ENCODE results near the gene ITGB4.

ITGB4 gene

GRCh38 chr17:75720656-75721462 is at the start of gene ITGB4:
TSS of gene ITGB4 (plus strand) at chr17:75721459. CDS start at chr17:75724704, 3,245 bp downstream.
- no peak for DNase-seq (ENCODE audit: low spot score)

GRCh38 chr17:75672011-75672410 is 49.2 kb upstream of the ITGB4 start:
- no peak for DNase-seq (ENCODE audit: low spot score)

DNA sequence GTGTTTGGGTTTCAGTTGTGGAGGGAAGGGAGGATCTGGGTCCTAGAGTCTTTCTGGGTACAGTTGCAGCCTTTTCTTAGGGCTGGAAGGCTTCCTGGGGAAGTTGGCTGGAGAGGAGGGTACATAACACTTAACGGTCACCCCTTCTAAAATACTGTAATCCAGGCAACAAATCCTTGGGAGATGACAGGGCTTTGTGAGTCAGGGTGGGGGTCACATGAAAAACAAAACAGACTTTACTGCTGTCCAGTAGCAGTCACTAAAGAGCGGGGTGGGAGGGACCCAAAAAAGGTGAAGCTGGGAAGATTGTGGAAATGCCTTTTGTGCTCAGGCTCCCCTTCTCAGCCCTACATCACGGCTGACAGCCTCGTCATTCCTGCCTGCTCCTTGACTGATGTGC is 47.8 kb upstream of the ITGB4 start:
- no peak for DNase-seq (ENCODE audit: low spot score)

DNA sequence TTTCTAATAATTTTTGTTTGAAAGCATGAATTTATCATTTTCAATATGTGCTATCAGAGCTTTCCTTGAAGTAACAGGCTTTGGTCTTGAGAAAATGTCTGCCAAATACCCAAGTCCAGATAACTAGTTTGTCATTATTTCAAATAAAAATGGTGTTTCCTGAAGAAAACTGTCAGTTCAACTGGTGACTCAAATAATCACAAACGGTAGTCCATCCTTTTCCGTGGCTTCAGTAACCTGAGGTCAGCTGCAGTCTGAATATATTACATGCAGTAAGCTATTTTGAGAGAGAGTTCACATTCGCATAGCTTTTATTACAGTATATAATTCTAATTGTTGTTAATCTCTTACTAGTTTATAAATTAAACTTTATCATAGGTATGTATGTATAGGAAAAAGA is 44.8 kb upstream of the ITGB4 start:
- DNase-seq (ENCODE audit: low spot score), result no peak

GRCh38 chr17:75679706-75680211 is 41.5 kb upstream of the ITGB4 start:
- DNase-seq (ENCODE audit: low spot score), result no peak

- no peak for DNase-seq (ENCODE audit: low spot score)
These were observed 40.8 kb upstream of the ITGB4 start for GRCh38 chr17:75680431-75680830.

GRCh38 chr17:75681289-75681688 is 40.0 kb upstream of the ITGB4 start:
- no peak for DNase-seq (ENCODE audit: low spot score)

GRCh38 chr17:75683583-75683982 is 37.7 kb upstream of the ITGB4 start:
- no peak for DNase-seq (ENCODE audit: low spot score)

DNA sequence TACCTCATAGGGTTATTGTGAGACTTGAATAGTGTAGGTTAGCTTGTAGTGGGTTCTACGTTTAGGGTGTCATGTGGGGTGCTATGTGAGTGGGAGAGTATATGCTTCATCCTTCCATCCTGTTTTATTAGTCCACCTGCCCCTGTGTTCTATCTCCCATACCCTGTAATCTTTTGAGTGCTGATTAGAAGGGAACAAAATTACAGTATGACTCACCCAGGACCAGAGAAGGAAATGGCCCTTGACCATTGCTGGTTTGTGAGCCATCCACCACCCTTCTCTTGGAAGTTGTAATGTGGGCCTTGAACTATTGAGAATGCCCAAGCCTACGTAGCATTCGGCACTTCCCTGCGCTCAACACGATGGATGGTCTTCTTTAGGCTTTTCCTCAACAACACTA is 37.0 kb upstream of the ITGB4 start:
- no peak for DNase-seq (ENCODE audit: low spot score)

DNA sequence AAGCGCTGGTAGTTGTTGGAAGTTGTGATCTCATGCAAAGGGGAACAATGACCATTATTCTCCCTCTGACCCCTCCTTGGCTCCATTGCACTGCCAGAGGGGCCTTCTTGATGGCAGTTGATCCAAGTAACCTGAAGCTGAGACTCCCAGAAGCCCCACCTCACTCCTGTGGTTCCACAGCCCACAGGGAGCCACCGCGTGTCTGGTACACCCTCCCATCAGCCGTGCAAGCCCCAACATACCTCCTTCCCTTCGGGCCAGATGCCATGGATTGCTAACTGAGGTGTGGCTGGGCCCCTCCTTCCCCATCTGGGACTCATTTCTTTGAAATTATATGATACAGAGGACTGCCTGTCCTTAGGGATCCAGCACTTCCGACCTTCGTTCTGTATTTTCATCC is 36.3 kb upstream of the ITGB4 start:
- no peak for DNase-seq (ENCODE audit: low spot score)

GRCh38 chr17:75685499-75685898 is 35.8 kb upstream of the ITGB4 start:
- DNase-seq (ENCODE audit: low spot score), result no peak

DNA sequence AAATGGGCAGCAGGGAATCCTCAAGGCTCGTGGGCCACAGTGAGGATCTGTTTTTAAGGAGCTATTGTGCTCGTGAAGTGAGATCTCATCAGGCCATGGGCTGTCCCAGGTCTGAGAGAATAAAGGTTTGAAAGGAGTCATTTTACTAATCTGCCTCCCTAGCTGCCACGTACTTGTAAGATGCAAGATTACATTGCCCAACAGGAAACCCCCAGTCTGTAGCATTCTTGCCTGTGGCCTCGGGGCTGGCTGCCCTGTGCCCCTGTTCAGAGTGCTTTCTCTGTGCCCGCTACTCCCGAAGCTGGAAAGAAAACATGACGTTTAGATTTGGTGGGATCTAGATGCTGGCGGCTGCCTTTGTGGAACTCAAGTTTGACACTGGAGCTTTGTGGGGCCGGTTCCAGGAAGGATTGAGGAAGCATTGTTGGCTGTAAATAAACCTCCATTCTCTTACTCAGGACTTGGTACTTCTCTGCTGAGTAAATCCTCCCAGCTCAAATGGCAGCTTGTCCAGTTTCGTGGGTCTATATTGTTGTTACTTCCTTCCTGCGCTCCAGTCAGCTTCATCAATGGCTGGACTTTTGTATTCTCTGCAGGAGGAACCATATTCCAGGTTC is 32.9 kb upstream of the ITGB4 start:
- no peak for DNase-seq (ENCODE audit: low spot score)

DNA sequence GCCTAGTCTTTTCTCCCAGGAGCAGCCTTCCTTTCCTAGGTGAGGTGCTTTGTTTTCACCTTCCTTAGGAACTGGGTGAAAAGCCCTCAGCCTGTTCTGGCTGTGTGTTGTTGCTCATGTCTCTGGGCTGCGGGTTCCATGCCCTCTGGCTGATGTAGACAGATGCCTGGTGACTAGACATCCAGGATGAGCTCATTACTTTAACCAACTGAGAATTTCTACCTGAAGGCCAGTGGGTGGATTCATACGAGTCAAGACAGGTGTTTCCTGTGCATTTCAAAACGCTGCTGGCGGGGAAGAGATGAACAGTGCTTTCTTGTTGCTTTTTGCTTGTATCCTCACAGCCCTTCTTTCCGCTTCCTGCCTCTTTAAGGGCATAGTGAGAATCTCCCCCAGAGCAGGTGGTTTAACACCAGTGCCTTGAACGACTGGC is 31.8 kb upstream of the ITGB4 start:
- no peak for DNase-seq (ENCODE audit: low spot score)

- no peak for DNase-seq (ENCODE audit: low spot score)
These were observed 29.9 kb upstream of the ITGB4 start for GRCh38 chr17:75691371-75691791.

DNA sequence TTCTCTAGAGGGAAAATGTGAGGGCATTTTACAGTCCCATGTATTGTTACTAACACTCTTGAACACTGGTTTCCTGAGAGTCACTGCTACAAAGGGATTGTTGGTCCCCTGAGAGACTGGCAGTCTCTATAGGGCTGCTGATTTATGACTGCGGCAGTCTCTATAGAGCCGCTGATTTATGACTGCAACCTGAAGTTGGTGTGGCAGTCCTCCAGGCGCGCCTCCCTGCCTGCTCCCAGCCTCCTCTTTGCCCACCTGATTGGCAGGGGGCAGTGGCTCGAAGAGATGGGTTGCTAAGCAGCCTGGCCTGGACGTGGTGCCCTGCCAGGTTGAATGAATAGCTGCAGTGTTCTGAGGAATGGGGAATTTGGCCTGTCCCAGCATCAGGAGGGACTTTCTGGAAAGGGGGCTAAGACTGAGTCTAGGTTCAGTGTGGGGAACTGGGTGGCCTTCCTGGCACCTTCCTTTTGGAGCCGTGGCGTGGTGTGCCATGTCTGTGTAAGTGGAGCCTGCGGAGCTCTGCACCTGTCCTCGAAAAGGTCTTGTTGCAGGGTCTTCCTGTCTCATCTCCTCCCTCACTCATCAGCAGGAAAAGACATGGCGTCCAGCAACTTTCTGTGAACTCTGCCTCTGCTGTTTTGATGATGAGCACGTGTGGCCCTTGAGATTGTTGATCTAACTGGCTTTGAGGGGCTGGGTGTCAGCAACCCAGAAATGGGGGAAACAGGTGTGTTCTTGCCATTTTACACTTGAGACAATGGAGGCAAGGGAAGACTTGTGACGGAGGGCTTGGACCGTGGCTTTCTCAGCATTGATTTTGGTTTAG is 29.2 kb upstream of the ITGB4 start:
- no peak for DNase-seq (ENCODE audit: low spot score)

DNA sequence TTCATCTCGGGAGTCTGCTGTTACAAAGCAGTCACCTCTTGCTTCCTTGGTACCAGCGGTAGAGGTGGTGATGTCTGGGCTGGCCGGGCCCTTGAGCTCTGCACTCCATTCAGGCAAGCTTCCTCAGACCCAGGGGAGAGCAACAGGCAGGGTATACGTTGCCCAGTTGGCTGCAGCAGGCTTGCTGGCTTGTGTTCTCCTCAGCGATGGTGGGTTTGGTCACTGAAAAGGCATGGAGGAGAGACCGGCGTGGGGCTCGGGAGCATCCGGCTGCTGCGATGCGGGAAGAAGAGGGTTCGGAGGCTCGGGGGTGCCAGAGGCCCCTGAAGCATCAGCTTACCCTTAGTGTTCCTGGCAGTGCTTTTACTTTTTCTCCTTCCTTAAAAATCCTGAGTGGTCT is 28.3 kb upstream of the ITGB4 start:
- no peak for DNase-seq (ENCODE audit: low spot score)

DNA sequence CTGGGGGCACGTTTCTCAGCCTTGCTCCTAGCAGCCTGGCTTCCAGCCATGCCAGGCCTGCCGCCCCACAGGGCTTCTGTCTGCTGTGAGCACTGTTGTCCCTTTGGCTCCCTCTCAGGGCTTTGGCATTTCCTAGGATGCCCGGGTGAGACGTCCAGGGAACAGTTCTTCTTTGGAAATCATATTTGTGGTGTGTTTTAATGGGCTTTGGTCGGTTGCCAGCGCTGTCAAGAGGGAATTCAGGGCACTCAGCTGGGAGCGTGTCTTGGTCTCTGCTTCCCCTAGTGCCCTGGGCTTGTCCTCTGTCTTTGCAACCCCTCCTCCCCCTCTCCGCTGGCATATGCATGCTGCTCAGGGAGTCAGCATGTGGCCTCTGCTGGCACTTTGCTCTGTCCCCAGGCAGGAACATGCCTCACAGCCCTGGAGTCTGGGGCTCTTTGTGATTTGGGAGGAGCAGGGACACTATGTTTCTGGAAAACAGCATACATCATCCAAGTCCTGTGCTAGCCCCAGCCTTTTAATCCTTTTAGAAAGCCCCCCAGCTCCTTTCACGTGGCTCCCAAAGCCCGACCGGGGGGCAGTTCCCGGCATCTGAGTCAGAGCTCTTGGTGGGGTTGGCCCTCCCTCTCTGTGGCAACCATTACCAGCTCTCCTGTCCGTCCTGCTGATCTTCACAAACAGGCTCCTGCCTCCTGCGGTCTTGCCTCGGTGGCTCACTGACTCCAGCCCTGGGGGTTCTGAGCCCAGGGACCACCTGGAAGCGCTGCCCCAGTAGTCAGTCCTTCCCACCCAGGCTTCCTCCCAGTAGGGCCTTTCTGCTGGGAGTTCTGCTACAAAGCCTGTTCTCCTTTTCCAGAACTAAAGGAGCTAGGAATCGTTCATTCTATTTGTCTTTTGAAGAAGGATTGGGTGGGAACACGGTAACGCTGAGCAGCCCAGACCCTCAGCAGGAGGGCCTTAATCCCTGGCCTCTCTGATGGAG is 27.5 kb upstream of the ITGB4 start:
- no peak for DNase-seq (ENCODE audit: low spot score)

DNA sequence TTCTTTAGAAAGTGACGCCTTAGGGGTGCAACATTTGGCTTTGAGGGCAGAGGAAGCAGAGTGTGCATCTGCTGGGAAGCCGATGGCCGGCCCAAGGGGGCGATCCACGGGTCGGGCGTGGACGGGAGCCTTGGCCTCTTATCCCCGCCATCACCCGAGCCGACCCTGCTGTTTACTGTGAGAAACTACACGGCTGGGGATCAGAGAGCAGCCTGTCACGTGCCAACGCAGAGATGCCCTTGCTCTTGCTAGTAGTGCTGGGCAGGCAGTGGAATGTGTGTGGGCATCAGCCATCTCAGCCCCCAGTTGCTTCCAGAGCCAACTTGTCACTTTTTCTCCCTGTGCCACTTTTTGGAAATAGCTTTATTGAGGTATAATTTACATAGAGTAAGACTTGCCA is 26.7 kb upstream of the ITGB4 start:
- no peak for DNase-seq (ENCODE audit: low spot score)

DNA sequence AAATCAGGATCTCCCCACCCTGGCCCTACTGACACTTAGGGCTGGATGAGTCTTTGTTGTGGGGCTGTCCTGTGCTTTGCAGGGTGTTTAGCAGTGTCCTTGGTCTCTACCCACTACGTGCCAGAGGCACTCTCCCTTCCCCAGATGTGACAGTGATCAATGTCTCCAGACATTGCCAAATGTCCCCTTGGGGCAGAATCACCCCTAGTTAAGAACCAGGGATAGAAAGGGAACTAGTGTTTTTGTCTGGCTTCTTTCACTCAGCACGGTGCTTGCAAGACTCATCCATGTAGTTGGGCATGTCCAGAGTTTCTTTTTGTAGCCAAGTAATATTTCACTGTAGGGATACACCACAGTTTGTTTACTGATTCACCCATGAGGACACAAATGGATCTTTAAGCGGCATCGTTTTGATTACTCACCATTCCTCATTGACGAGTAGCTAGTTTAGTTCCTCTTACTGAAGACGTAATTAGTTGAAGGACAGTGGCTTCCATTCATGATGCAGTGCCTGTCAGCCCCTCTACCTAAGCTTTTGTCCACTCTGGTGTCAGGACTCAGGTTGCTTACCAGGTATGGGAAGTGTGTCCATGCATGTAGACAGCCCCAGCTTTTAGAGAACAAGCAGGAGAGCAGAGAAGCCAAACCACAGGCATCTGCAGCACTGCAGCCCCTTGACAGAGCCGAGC is 26.0 kb upstream of the ITGB4 start:
- no peak for DNase-seq (ENCODE audit: low spot score)

DNA sequence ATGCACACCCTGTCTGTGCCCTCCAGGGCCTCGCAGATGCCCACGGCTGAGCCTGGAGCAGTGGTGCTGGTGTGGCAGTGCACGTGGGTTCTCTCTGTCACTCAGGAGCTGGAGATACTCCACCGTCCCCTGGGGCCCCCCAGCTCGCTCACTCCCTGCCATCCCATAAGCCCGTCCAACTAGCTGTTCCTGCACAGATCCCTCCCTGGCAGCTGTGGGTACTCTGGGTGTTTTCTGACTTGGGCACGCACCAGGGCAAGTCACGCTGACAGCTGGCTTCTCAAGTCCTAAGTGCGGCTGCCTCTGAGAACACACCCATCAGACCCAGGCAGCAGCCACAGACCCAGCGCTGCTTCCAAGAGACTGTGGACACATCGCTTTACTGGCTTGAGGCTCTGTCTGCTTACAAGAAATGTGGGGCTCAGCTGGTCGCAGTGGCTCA is 25.4 kb upstream of the ITGB4 start:
- no peak for DNase-seq (ENCODE audit: low spot score)
